ENCODE results near the gene SMURF2. TPM values are rescaled to one million over a fixed set of nuclear protein-coding genes. Genes with fewer than 3 reads are reported as not detected.

Gene SMURF2
- total and polyA plus RNA-seq, 9 donors: 9.9 to 29.0 (median 22.6) TPM

DNA sequence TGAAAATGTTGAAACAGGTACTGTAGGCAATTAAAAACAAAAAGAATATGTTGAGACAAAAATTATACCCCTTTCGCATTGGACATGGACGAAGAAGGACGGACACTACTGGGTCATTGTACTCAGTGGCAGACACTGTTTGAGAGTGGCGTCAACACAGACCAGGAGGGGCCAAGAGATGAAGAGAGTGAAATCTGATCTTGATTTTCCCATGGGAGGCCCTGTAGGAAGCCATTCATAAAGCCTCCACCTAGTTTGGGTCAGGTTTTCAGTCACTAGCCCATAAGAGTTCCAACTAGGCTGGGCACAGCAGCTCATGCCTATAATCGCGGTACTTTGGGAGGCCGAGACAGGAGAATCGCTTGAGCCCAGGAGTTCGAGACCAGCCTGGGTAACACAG lies 23.6 kb upstream of the SMURF2 start:
- 94 to 95% (median 95%) methylated on average over 9 of the region's 9 CpGs for WGBS, 3 donors
- DNase-seq: no peak

DNA sequence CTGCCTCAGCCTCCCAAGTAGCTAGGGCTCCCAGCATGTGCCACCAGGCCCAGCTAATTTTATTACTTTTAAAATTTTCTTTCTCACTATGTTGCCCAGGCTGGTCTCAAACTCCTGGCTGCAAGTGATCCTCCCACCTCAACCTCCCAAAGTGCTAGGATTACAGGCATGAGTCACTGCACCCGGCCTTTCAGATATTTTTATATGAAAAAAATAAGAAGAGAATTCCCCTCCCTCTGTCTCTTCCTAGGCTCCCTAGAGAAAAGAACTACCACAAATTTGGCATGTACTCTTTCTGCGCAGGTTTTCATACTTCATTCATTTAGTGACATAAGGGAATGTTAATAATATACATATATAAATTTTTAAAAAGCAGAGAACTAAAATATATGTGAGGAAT lies 21.7 kb upstream of the SMURF2 start:
- intact Hi-C loops (cut with DNase I): no loop called here

More for the DNA sequence above, 23.6 kb upstream of the SMURF2 start:
- H3K4me1 ChIP-seq (ENCODE audit: insufficient read depth): no peaks in the 10 kb centered on the region
- no peak overlapping the region for H3K4me3 ChIP-seq
- no peaks in the 10 kb centered on the region for H3K27me3 ChIP-seq
- intact Hi-C loops (cut with DNase I): no loop called here
- TF ChIP-seq, protein P1, sequence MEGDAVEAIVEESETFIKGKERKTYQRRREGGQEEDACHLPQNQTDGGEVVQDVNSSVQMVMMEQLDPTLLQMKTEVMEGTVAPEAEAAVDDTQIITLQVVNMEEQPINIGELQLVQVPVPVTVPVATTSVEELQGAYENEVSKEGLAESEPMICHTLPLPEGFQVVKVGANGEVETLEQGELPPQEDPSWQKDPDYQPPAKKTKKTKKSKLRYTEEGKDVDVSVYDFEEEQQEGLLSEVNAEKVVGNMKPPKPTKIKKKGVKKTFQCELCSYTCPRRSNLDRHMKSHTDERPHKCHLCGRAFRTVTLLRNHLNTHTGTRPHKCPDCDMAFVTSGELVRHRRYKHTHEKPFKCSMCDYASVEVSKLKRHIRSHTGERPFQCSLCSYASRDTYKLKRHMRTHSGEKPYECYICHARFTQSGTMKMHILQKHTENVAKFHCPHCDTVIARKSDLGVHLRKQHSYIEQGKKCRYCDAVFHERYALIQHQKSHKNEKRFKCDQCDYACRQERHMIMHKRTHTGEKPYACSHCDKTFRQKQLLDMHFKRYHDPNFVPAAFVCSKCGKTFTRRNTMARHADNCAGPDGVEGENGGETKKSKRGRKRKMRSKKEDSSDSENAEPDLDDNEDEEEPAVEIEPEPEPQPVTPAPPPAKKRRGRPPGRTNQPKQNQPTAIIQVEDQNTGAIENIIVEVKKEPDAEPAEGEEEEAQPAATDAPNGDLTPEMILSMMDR (IDR thresholded peaks at IDR 0.05): no peak
- TF ChIP-seq EP300 (IDR thresholded peaks at IDR 0.05): no peak
- no peak for TF ChIP-seq POLR2A (IDR thresholded peaks at IDR 0.05)
- H3K9me3 ChIP-seq: no peaks in the 10 kb centered on the region
- no peaks in the 10 kb centered on the region for H3K36me3 ChIP-seq
- no peak overlapping the region for H3K27ac ChIP-seq

DNA sequence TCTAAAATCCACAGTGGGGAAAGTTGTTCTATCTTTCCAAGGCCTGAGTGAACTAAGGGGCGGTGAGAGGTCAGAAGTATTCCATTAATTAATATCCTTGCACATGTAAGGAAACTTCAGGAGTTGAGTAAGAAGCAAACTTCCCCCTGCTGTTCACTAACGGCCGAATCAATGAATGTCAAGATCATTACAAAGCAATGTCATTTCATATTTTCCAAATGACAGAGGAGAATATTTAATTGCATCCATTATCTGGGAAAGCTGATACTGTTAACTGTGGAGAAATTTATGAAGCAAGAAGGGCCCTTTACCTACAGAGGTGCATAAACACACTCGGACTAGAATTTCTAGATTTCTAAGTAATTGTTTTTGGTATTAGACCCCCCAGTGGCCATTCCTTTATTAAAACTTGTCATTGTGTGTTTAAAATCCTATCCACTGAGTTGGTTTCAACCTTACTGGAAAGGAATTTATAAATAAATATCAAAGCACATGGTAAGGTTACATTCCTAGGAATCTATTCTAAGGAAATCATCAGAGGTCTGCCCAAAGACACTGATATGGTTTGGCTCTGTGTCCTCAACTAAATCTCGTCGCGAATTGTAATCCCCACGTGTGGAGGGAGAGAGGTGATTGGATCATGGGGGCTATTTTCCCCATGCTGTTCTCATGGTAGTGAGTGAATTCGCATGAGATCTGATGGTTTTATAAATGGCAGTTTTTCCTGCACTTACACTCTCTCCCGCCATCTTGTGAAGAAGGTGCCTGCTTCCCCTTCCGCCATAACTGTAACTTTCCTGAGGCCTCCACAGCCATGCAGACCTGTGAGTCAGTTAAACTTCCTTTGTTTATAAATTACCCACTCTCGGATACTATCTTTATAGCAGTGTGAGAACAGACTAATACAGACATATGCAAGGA lies 20.4 kb upstream of the SMURF2 start:
- intact Hi-C loops (cut with DNase I): no loop called here

More for the DNA sequence above, 21.7 kb upstream of the SMURF2 start:
- no peak overlapping the region for H3K4me3 ChIP-seq
- H3K9me3 ChIP-seq: no peaks in the 10 kb centered on the region
- no peaks in the 10 kb centered on the region for H3K36me3 ChIP-seq
- no peak for DNase-seq
- H3K27me3 ChIP-seq: no peaks in the 10 kb centered on the region
- TF ChIP-seq POLR2A (IDR thresholded peaks at IDR 0.05): no peak
- TF ChIP-seq, protein P1 (IDR thresholded peaks at IDR 0.05): no peak
- TF ChIP-seq EP300 (IDR thresholded peaks at IDR 0.05): no peak
- no peaks in the 10 kb centered on the region for H3K4me1 ChIP-seq (ENCODE audit: insufficient read depth)
- 43 to 62% (median 61%) methylated on average over 2 of the region's 2 CpGs for WGBS, 3 donors
- H3K27ac ChIP-seq: no peak overlapping the region

DNA sequence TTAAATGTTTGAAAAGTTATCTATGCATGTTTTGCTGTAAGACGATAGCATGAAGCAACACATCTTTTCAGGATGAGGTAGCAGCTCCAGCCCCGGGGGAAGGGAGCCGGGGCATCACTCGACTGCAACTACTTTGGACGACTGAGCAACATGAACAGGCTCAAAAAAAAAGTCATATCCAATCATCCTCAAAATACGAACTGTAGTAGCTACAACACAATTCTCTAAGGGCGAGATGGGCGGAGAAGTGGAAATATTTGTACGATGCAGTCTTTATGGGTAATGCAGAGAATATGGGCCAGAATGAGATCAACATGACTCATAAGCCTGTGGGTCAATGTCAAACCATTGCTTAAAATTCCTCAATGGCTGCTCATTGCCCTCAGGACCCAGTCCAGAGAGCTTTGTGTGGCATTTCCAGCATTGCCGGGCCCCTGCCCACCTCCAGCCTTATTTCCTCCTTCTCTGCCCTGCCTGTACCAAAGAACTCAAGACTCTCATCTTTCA lies 17.7 kb upstream of the SMURF2 start:
- no peak overlapping the region for H3K27ac ChIP-seq
- intact Hi-C loops (cut with DNase I): no loop called here
- no peak overlapping the region for H3K4me3 ChIP-seq
- no peaks in the 10 kb centered on the region for H3K9me3 ChIP-seq
- 50 to 57% (median 57%) methylated on average over 10 of the region's 10 CpGs for WGBS, 3 donors
- H3K36me3 ChIP-seq: no peaks in the 10 kb centered on the region
- no peak for DNase-seq
- H3K27me3 ChIP-seq: no peaks in the 10 kb centered on the region
- no peaks in the 10 kb centered on the region for H3K4me1 ChIP-seq (ENCODE audit: insufficient read depth)
- TF ChIP-seq EP300 (IDR thresholded peaks at IDR 0.05) (no peak), POLR2A (IDR thresholded peaks at IDR 0.05) (no peak)
- TF ChIP-seq, protein P1 (IDR thresholded peaks at IDR 0.05): no peak

More for the DNA sequence above, 20.4 kb upstream of the SMURF2 start:
- WGBS, 3 donors: 60 to 74% (median 62%) methylated on average over 12 of the region's 12 CpGs
- no peak for DNase-seq
- Histone ChIP-seq H3K9me3 (no peaks in the 10 kb centered on the region), H3K36me3 (no peaks in the 10 kb centered on the region), H3K4me1 (ENCODE audit: insufficient read depth) (no peaks in the 10 kb centered on the region), H3K4me3 (no peak overlapping the region), H3K27ac (no peak overlapping the region), H3K27me3 (no peaks in the 10 kb centered on the region)
- TF ChIP-seq, protein P1 (IDR thresholded peaks at IDR 0.05): no peak
- no peak for TF ChIP-seq POLR2A (IDR thresholded peaks at IDR 0.05)

Data from ovary (tissue), 9 donors.